Astrocyte (in vitro differentiated cells and primary cell): Measurements from ENCODE around the gene SORBS2.

Experiments used
- EZH2 ChIP-seq: IDR thresholded peaks from 2 replicates; pipeline ENCODE4 v1.6.1; 2012; ENCODE audit warnings: mild to moderate bottlenecking, low read length, inconsistent platforms; ENCODE audit not compliant: insufficient read depth
- TF ChIP-seq, protein P1 (sequence below): IDR thresholded peaks from 2 replicates; pipeline ENCODE4 v1.5.1; 2011; ENCODE audit warnings: low read depth, mild to moderate bottlenecking, inconsistent platforms, low read length, moderate library complexity; ENCODE audit not compliant: insufficient read depth

DNA sequence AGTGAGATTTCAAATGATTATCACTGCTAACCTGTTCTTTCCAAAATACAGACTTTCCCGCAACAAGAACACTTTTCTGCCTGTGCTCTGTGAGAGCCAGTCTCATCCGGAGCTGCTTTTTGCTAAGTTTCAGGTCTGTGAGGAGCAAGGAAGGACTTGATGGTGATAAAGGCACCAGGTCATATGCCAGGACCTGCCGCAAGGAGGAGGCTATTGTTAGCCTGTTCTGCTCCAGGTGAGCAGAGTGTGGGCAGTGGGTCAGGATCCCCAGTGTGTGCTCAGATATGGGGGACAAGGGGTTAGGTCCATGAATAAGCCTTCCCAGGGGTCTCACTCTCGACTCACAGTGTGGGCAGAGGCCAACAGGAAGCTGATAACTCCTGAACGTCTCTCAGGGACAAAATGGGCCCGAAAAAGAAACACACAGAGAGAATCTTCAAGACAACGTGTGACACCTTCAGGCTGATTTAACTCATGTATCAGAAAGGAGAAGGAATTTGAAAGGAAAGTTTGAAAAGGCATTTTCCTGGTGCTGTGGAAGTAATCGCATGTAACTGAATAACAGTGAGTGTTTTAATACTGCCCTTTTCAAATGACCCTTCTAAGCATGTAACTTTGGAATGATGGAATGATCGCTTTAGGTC, 219.0 kb downstream of the SORBS2 start:
- TF ChIP-seq, protein P1, sequence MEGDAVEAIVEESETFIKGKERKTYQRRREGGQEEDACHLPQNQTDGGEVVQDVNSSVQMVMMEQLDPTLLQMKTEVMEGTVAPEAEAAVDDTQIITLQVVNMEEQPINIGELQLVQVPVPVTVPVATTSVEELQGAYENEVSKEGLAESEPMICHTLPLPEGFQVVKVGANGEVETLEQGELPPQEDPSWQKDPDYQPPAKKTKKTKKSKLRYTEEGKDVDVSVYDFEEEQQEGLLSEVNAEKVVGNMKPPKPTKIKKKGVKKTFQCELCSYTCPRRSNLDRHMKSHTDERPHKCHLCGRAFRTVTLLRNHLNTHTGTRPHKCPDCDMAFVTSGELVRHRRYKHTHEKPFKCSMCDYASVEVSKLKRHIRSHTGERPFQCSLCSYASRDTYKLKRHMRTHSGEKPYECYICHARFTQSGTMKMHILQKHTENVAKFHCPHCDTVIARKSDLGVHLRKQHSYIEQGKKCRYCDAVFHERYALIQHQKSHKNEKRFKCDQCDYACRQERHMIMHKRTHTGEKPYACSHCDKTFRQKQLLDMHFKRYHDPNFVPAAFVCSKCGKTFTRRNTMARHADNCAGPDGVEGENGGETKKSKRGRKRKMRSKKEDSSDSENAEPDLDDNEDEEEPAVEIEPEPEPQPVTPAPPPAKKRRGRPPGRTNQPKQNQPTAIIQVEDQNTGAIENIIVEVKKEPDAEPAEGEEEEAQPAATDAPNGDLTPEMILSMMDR = no peak
- no peak for TF ChIP-seq EZH2
